Measurements from ENCODE around the gene OR52N4.
"Not testable (repeated sequence)": the region's sequence is repeated elsewhere in the genome, so short reads cannot be mapped to it uniquely, and the experiment has no call there.

OR52N4 gene

GRCh38 chr11:5753943-5754342, at the start of gene OR52N4:
Gene OR52N4 (plus strand): TSS chr11:5754243. CDS start chr11:5754741, 498 bp downstream.
- DNase-seq: no peak

DNA sequence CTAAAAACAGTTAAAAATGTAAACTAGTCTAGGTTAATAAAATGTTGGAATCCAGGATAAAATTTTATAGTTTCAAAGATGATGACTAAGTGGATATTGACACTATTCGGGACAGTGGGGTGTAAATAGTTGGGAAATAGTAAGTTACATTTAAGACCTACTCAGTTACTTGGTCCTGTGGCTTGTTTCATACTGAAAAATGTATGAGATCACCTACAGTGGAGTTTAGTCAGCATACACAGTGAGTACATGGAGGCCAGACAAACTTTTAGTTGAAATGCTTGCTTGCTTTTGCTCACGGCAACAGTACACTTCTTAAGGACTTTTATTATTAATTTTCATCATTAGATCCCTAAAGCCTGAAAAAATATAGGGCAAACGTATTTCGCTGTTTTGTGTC, 48.4 kb upstream of the OR52N4 start:
- no peak for DNase-seq

GRCh38 chr11:5712507-5712906, 41.5 kb upstream of the OR52N4 start:
- peak; percentile 38 for DNase-seq

DNA sequence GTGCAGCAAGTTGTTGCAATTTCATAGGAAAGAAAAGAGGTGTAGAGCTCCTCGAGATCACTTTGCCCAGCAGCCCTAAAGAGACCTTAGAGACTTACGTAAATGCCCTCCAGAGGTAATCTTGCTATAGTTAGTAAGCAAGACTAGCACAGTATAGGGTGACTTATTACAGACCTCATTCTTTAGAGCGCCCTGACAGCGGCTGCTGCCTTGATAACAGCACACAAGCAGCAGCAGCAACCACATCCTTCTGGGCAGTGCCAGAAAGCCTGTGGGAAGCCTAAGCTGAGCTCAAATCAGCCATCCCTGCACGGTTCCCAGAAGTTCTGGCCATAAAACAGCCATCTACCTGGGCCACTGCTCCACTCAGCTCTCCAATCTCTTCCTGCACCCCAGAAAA, 40.3 kb upstream of the OR52N4 start:
- no peak for DNase-seq

GRCh38 chr11:5716518-5716917, 37.5 kb upstream of the OR52N4 start:
- DNase-seq: not testable (repeated sequence)

DNA sequence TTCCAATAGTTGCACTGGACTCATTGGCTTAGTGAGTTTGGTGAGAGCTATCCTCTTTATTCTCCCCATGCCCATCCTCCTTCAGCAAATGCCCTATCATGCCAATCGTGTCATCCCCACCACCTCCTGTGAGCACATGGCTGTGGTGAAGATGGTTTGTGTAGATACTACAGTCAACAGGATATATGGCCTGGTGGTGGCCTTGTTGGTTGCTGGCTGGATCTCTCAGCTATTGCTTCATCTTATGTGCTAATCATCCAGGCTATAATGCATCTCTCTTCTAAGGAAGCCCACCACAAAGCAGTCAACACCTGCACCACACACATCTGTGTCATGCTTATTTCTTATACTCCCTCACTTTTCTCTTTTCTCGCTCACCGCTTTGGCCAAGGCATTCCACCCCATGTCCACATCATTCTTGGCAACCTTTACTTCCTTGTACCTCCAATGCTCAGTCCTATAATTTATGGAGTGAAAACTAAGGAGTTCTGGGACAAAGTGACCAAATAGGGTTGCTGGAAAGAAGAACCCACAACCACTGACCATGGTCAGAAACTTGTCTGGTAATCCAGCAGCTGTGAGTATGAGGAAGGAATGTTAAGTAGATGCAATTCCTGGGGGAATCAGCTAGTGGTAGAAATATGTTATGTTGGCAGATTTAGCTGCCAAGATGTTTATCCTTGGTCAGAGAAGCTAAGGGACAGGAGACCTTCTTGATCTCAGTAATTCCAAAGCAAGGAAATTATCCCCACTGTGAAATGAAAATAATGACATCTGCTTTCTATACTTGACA, 34.1 kb upstream of the OR52N4 start:
- DNase-seq: no peak

- no peak for DNase-seq
Measured at GRCh38 chr11:5722622-5723021, 31.4 kb upstream of the OR52N4 start.

DNA sequence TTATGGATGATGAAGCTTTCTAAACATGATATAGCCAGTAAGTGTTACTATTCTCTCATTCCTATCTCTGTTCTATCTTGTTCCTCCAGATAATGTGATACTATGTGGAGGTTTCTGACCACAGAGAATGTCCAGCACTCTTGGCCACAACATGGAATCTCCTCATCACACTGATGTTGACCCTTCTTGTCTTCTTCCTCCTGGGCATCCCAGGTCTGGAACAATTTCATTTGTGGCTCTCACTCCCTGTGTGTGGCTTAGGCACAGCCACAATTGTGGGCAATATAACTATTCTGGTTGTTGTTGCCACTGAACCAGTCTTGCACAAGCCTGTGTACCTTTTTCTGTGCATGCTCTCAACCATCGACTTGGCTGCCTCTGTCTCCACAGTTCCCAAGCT, 27.7 kb upstream of the OR52N4 start:
- DNase-seq: no peak

DNA sequence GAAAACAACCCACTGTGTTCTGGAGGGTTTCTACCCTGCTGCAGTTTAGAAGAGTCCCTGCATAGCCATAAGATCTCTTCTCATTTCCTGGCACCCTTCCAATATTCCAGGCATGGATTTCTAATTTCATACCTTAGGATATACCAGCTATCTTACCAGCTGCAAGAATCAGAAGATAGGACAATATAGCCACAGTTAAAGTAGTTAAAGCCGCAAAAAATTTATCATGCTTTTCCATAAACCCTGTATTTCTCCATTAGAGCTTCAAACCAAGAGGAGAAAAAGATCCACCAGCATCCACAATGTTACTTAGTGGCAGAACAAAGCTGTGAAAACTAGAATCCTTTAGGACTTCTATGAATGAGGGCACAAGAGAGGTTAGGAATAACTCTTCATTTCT, 26.4 kb upstream of the OR52N4 start:
- DNase-seq: no peak

DNA sequence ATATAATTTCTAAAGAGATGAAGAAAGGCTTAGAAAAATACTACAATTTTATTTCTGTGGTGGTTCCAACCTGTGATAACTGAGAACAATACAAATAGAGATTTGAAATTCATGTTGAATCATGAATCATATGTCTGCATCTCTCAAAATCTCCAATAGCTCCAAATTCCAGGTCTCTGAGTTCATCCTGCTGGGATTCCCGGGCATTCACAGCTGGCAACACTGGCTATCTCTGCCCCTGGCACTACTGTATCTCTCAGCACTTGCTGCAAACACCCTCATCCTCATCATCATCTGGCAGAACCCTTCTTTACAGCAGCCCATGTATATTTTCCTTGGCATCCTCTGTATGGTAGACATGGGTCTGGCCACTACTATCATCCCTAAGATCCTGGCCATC, 17.6 kb upstream of the OR52N4 start, which contains the start of gene OR56B1:
OR56B1 (plus strand) TSS at position 53 of the 400 bp plus-strand sequence; CDS start at position 122, 69 bp downstream.
- no peak for DNase-seq

- no peak for DNase-seq
Measured at GRCh38 chr11:5737091-5737490, 17.0 kb upstream of the OR52N4 start.

DNA sequence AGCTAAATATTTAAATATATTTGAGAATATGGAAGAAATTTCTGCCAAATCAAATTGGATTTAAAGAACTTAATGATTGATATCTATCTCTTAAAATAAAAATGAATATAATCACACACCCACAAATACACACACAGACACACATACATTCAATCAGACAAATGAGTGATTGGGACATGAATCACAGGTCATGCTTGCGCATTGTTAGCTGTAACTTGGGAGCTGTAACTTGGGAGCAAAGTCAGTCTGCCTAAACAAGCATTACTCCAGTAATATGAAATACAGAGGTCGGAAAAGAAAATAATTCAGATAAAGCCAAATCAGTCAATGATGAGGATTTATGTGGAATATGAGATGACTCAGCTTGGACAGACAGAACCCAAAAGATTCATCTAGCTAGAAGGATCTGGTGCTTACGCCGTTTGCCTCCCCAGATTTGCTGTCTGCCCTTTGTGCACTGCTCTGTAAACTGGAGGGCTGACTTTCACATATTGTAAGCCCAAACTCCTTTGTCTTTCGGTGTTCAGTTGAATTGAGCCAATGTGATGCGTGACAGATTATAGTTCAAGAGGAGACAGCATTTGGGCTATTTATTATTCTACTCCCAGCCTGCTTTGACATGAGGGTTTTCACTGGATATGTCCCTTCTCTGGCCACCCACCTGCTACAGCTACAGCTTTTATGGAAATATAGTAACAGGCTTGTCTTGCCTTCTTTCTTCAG, 16.2 kb upstream of the OR52N4 start:
- DNase-seq: no peak

- no peak for DNase-seq
Measured at GRCh38 chr11:5738431-5738830, 15.6 kb upstream of the OR52N4 start.

DNA sequence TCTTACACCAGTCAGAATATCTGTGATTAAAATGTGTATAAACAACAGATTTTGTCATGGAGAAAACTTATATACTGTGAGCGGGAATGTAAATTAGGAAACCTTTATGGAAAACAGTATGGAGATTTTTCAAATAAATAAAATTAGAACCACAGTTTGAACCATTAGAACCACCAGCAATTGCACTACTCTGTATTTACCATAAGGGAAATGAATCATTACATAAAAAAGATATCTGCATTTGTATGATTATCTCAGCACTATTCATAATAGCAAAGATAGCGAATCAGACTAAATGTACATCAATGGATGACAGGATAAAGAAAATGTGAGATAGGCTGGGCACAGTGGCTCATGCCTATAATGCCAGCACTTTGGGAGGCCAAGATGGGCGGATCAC, 7.4 kb upstream of the OR52N4 start:
- no peak for DNase-seq

DNA sequence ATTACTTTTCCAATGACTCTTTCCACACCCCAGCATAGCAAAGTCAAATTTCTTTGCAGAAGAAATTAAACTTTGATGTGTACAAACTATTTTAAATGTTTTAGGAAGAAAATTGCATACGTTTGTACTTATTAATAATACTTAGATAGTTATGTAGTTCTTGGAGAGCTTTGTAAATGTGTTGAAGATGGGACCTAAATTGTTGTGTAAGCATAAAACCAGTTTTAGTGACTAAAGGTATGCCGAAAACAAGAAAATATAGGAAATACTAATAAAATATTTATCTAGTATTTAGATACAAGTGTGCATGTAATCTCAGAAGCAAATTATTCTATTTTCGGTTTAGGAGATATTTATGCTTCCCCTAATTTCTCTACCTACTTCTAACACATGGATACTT, 4.2 kb upstream of the OR52N4 start:
- no peak for DNase-seq

DNA sequence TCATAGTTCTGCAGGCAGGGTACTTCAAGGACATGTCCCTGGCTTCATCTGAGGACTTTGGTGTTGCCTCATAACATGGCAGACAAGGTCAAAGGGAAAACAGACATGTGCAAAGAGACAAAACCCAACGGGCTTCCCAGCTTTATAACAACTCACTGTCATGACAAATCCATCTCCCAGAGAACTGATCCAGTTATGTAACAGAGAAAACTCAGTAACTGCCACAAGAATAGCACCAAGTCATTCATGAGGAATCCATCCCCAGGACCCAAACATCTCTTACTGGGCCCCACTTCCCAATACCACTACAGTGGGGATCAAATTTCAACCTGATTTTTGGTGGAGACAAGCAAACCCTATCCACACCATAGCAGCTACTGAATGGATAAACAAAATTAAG, 13.0 kb downstream of the OR52N4 start:
- no peak for DNase-seq

DNA sequence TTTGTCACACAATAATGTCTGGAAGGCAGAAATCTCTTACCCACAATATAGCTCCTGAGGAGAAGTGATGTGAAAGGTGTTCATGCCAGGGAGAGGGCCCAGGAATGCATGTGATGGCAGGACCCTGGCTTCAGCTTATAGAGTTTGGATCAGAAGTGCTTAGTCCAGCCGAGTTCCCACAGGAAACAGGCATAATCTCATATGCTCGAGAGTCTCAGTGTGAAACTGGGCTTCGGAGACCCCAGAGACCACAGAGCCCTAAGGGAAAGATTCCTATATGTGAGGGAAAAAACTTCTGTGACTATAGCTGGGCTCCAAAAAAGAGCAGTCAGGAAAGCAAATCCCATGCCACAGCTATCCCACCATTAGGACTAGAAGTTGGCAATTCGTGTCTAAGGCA, 29.2 kb downstream of the OR52N4 start, which contains the start of gene OR52N5:
OR52N5 (minus strand) TSS at position 101 of the 400 bp plus-strand sequence. CDS start 4,721 bp downstream, outside the sequence.
- no peak for DNase-seq

GRCh38 chr11:5791165-5791564, 37.1 kb downstream of the OR52N4 start, which contains the start of gene OR52N1:
Gene OR52N1 (minus strand): TSS chr11:5791265. CDS start chr11:5788816, 2,449 bp downstream.
- no peak for DNase-seq

DNA sequence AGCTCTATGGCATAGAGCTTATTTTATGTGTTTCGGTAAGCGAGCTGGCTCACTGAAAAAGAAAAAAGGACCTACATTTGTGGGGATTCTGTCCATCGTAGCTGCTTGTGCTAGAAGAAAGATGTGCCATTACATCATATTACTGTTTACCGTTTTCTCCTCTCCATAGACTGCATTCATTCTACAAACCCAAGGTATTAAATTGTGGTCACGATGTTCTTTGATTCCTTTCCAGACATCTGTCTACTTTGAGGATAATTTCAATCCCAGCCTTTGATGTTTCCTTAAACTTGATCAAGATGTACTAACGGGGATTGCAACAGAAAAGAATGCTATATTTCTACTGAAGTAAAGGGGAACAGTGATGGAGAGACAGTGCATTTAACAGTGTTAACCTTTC, 42.5 kb downstream of the OR52N4 start:
- no peak for DNase-seq

DNA sequence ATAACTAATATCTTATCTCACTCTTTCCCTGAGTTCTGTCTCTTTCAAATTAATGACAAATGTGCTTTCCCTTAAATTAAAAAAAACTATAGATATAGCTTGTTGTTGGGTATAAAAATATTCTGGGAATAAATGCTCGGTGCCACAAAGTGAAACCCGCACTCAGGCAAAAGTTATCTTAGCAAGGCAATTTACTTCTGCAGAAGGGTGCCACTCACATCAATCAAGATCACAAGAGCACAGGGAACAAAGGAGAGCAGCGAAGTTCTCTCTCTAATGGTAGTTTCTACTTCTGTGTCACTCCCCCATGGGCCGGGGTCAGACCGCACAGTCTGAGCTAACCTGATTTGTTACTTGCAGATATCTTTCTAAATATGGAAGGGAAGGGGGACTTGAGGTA, 49.9 kb downstream of the OR52N4 start:
- no peak for DNase-seq

Measured in CD4-positive, alpha-beta T cell treated with Interleukin-21 for 1 hour (primary cell).